ENCODE measurements around the gene CD164. TPM values are rescaled to one million over a fixed set of nuclear protein-coding genes. Genes with fewer than 3 reads are reported as not detected.
A peak's percentile ranks its signal among the peaks of the same experiment; 100 is the strongest.

CD164 gene
- total RNA-seq, 4 donors from 2014 or later, result 284 to 415 (median 340) TPM

DNA sequence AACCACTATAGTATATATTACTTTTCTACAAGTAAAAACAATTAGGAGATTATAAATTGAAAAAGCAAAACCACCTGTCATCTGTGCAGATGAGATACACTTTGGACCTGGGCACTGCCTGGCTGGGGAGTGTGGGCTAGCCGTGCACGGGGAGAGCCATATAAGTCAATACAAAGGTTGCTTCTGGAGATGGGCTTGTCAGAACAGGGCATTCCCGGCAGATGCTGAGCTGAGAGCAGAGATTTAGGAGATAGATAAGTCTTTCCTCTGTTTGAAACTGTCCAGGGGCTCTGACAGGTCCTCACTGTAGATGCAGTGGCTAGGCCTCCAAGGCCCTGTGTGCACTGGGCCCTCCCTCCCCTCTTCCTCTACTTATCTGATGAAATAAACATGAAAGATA lies 34.5 kb downstream of the CD164 start:
- Histone ChIP-seq H3K4me3 (replicated peaks in 1 of 3) (no peak overlapping the region), H3K9me3 (no peaks in the 10 kb centered on the region), H3K27ac (peak overlapping the region in 1 of 3 donors; percentile 59), H3K27me3 (no peaks in the 10 kb centered on the region), H3K4me1 (peaks cover 31 to 49% of the 10 kb centered on the region in 2 donors), H3K36me3 (no peaks in the 10 kb centered on the region)
- no peak for TF ChIP-seq POLR2A (IDR thresholded peaks at IDR 0.05)
- TF ChIP-seq, protein P1, sequence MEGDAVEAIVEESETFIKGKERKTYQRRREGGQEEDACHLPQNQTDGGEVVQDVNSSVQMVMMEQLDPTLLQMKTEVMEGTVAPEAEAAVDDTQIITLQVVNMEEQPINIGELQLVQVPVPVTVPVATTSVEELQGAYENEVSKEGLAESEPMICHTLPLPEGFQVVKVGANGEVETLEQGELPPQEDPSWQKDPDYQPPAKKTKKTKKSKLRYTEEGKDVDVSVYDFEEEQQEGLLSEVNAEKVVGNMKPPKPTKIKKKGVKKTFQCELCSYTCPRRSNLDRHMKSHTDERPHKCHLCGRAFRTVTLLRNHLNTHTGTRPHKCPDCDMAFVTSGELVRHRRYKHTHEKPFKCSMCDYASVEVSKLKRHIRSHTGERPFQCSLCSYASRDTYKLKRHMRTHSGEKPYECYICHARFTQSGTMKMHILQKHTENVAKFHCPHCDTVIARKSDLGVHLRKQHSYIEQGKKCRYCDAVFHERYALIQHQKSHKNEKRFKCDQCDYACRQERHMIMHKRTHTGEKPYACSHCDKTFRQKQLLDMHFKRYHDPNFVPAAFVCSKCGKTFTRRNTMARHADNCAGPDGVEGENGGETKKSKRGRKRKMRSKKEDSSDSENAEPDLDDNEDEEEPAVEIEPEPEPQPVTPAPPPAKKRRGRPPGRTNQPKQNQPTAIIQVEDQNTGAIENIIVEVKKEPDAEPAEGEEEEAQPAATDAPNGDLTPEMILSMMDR (IDR thresholded peaks at IDR 0.05), result no peak
- no peak for DNase-seq
- intact Hi-C loops (cut with DNase I), result no loop called here
- WGBS, 2 donors, result 85 to 88% methylated on average over 3 of the region's 3 CpGs

DNA sequence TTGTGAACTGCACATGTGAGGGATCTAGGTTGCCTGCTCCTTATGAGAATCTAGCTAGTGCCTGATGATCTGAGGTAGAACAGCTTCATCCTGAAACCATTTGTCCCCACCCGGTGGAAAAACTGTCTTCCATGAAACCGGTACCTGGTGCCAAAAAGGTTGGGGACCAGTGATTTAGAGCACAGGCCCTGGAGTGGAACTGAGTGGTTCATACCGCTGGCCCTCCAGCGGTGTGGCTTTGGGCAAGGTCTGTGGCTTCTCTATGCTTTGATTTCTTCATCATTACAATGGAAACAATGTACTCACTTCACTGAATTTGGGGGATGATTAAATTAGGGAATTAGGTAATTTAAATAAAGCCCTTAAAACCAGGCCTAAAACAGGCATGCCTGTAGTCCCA lies 36.3 kb downstream of the CD164 start:
- peak; percentile 91 to 92 for DNase-seq
- intact Hi-C loops (cut with DNase I), result no loop called here
- WGBS, 2 donors, result 21 to 43% methylated on average over 4 of the region's 4 CpGs
- Histone ChIP-seq H3K27me3 (no peaks in the 10 kb centered on the region), H3K4me3 (replicated peaks in 1 of 3) (no peak overlapping the region), H3K36me3 (no peaks in the 10 kb centered on the region), H3K27ac (peak overlapping the region; percentile 67 to 79 (median 79)), H3K9me3 (no peaks in the 10 kb centered on the region), H3K4me1 (peaks cover 31 to 39% of the 10 kb centered on the region in 2 donors)
- TF ChIP-seq, protein P1 (IDR thresholded peaks at IDR 0.05), result peak in 2 of 6 experiments; percentile 24 to 25
- no peak for TF ChIP-seq POLR2A (IDR thresholded peaks at IDR 0.05)

DNA sequence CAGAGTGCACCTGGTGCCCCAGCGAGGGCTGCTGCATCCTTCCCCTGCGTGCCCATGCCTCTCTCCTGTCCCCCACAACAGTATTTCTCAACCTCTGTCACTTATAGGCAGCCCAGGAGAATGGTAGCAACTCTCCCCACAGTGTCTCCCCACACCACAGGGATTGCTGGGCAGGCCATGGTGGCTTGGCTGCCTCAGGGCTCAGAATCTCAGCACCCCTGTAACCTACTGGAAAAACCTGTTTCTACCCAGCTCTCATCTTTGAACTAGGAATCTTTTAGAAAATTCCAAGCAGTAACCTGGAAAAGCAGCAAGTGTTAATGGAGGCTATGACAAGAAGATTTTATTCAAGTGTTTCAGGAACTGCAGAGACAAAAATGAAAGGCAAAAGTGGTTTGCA lies 38.0 kb downstream of the CD164 start:
- intact Hi-C loops (cut with DNase I), result no loop called here
- peaks cover 26 to 29% of the 10 kb centered on the region in 2 donors for H3K4me1 ChIP-seq
- H3K27me3 ChIP-seq, result no peaks in the 10 kb centered on the region
- H3K36me3 ChIP-seq, result no peaks in the 10 kb centered on the region
- no peak for TF ChIP-seq POLR2A (IDR thresholded peaks at IDR 0.05)
- TF ChIP-seq, protein P1 (IDR thresholded peaks at IDR 0.05), result no peak
- H3K9me3 ChIP-seq, result no peaks in the 10 kb centered on the region
- no peak overlapping the region for H3K4me3 ChIP-seq (replicated peaks in 1 of 3)
- peak; percentile 45 to 53 for DNase-seq
- peak overlapping the region; percentile 48 to 79 (median 67) for H3K27ac ChIP-seq
- WGBS, 2 donors, result 14 to 44% methylated on average over 2 of the region's 2 CpGs

DNA sequence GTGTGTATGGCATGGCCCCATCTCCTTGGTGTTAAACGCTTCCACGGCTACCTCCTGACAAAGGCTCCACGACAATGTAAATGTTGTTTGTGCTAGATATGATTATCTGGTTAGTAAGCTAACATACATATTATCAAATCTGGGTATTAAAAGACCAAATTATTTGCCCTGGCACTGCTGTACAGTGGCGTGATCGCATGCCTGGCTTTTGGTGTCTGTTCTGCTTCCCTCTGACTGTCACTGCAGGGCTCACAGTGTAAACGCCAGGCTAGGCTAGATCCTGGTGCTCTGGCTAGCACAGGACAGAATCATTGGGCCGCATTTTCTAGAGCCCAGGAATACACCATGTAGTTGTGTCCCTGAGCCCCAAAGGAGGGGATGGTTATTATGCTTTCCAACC lies 38.7 kb downstream of the CD164 start:
- Histone ChIP-seq H3K36me3 (no peaks in the 10 kb centered on the region), H3K4me3 (replicated peaks in 1 of 3) (no peak overlapping the region), H3K27me3 (no peaks in the 10 kb centered on the region), H3K9me3 (no peaks in the 10 kb centered on the region), H3K4me1 (peaks cover 26 to 27% of the 10 kb centered on the region in 2 donors), H3K27ac (peak overlapping the region in 1 of 3 donors; percentile 67)
- intact Hi-C loops (cut with DNase I), result no loop called here
- no peak for TF ChIP-seq POLR2A (IDR thresholded peaks at IDR 0.05)
- TF ChIP-seq, protein P1 (IDR thresholded peaks at IDR 0.05), result no peak
- WGBS, 2 donors, result 91 to 93% methylated on average over 7 of the region's 7 CpGs
- DNase-seq, result no peak

DNA sequence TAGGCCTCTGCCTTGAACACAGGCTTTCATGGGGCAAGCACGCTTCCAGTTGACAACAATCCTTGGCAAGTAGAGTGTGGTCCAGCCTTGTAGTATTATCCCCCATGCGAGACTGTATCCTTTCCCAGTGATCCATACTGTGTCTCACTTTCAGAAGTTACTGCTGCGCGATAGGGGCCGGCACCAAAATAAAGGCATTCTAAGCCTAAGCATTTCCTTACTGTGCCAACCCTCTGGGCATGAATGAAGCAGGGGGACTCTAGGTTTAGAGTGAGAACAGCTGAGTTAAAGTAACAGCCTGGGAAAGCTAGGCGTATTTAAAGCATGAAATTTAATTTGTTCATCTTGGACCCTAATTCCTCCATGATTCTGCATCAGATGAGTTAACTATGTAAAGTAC lies 39.4 kb downstream of the CD164 start:
- TF ChIP-seq, protein P1 (IDR thresholded peaks at IDR 0.05), result no peak
- TF ChIP-seq POLR2A (IDR thresholded peaks at IDR 0.05), result no peak
- 97% methylated on average over 6 of the region's 6 CpGs for WGBS, 2 donors
- no peaks in the 10 kb centered on the region for H3K36me3 ChIP-seq
- peaks cover 26 to 27% of the 10 kb centered on the region in 2 donors for H3K4me1 ChIP-seq
- no peak for DNase-seq
- H3K4me3 ChIP-seq (replicated peaks in 1 of 3), result no peak overlapping the region
- intact Hi-C loops (cut with DNase I), result no loop called here
- no peaks in the 10 kb centered on the region for H3K27me3 ChIP-seq
- no peak overlapping the region for H3K27ac ChIP-seq
- H3K9me3 ChIP-seq, result no peaks in the 10 kb centered on the region

Measured in thyroid gland (tissue), 4 donors.